Mesendoderm (in vitro differentiated cells): ENCODE data around the gene P2RX1.
A peak's percentile ranks its signal among the peaks of the same experiment; 100 is the strongest.

ENCODE experiments used
- DNase-seq: peaks from one replicate; pipeline ENCODE4 v3.0.0; 2013
- H2AK5ac ChIP-seq: 2 replicates; pipeline ENCODE4 v1.6.1; 2013; ENCODE audit warnings: low read length, inconsistent platforms
- H2BK120ac ChIP-seq: 2 replicates; pipeline ENCODE4 v1.6.1; 2013; ENCODE audit warnings: low read depth, mild to moderate bottlenecking, low read length, moderate library complexity, mixed read lengths
- H2BK15ac ChIP-seq: replicated peaks from 2 replicates; pipeline ENCODE4 v1.6.1; 2013; ENCODE audit warnings: low read depth, mild to moderate bottlenecking, moderate library complexity
- H2BK5ac ChIP-seq: 2 replicates; pipeline ENCODE4 v1.6.1; 2013; ENCODE audit warnings: low read length, inconsistent platforms
- H3K18ac ChIP-seq: 2 replicates; pipeline ENCODE4 v1.6.1; 2013; ENCODE audit warnings: mild to moderate bottlenecking, low read length, mixed read lengths
- H3K23ac ChIP-seq: one replicate; pipeline ENCODE4 v1.6.1; 2013; ENCODE audit warnings: low read length
- H3K27ac ChIP-seq: 2 replicates; pipeline ENCODE4 v1.5.1; 2013; ENCODE audit warnings: low read depth, mild to moderate bottlenecking, inconsistent platforms, low read length, moderate library complexity
- H3K27me3 ChIP-seq: 2 replicates; pipeline ENCODE4 v1.6.1; 2013; ENCODE audit warnings: low read length, control low read depth, mild to moderate bottlenecking, inconsistent platforms; ENCODE audit not compliant: insufficient read depth, poor library complexity
- H3K36me3 ChIP-seq: 2 replicates; pipeline ENCODE4 v1.6.1; 2013; ENCODE audit warnings: low read length, inconsistent platforms; ENCODE audit not compliant: control insufficient read depth, insufficient read depth
- H3K4ac ChIP-seq: one replicate; pipeline ENCODE4 v1.6.1; 2013; ENCODE audit warnings: low read depth, mild to moderate bottlenecking, low read length, moderate library complexity
- H3K4me1 ChIP-seq: 2 replicates; pipeline ENCODE4 v1.6.1; 2013; ENCODE audit warnings: low read depth, low read length, inconsistent platforms; ENCODE audit not compliant: control insufficient read depth
- H3K4me2 ChIP-seq: 2 replicates; pipeline ENCODE4 v1.6.1; 2013; ENCODE audit warnings: low read length
- H3K4me3 ChIP-seq: 2 replicates; pipeline ENCODE4 v1.5.1; 2013; ENCODE audit warnings: mild to moderate bottlenecking, low read length
- H3K56ac ChIP-seq: one replicate; pipeline ENCODE4 v1.6.1; 2013; ENCODE audit warnings: low read length
- H3K79me1 ChIP-seq: 2 replicates; pipeline ENCODE4 v1.6.1; 2013; ENCODE audit warnings: low read length, inconsistent platforms
- H3K79me2 ChIP-seq: 2 replicates; pipeline ENCODE4 v1.6.1; 2013; ENCODE audit warnings: mild to moderate bottlenecking, low read length; ENCODE audit not compliant: control insufficient read depth, insufficient read depth
- H3K9ac ChIP-seq: 2 replicates; pipeline ENCODE4 v1.6.1; 2013; ENCODE audit warnings: low read length, inconsistent platforms
- H4K5ac ChIP-seq: one replicate; pipeline ENCODE4 v1.6.1; 2013; ENCODE audit warnings: low read length
- H4K8ac ChIP-seq: one replicate; pipeline ENCODE4 v1.6.1; 2013; ENCODE audit warnings: low read depth, mild to moderate bottlenecking, control low read depth, low read length, moderate library complexity
- WGBS: extraction: QIAGEN DNeasy Blood & Tissue Kit; methylation state at CpG from one replicate; pipeline ENCODE4 v1.1.7; 2013; ENCODE audit warnings: low lambda C conversion rate, missing lambda C conversion rate; ENCODE audit not compliant: insufficient coverage; ENCODE audit errors: extremely low coverage; 5-methylcytosine and 5-hydroxymethylcytosine counted together

The P2RX1 gene

DNA sequence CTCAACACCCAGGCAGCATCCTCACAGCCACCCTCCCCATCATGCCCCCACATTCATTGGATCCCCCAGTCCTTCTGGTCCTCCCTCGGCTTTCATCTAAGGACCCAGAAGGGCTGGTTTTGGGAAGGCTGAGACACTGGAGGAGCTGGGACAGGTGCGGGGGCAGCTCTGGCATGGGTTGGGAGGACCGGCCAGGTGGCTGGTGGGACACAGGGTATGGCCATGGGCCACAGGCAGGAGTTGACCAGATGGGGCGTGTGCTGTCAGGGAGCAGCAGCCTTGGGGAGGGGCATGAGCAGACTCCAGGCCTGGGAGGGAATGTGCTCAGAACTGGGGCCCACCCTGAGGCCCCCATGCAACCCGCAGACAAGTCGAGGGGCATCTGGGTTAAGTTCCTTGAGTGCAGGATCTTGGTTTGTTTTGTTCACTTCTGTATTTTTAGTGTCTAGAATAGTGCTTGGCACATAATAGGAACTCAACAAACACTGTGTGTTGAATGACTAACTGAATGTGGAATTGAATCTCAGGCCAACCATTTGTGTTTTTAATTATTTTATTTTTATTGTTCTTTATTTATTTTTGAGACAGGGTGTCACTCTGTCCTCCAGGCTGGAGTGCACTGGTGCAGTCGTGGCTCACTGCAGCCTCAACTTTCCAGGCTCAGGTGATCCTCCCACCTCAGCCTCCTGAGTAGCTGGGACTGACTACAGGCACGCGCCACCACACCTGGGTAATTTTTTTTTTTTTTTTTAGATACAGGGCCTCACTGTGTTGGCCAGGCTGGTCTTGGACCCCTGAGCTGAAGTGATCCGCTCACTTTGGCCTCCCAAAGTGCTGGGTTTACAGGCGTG lies 5.6 kb downstream of the P2RX1 start:
- H3K27ac ChIP-seq = no peak overlapping the region
- no peak overlapping the region for H3K9ac ChIP-seq
- no peak overlapping the region for H2BK120ac ChIP-seq
- no peak overlapping the region for H2BK5ac ChIP-seq
- H3K4ac ChIP-seq = no peak overlapping the region
- no peaks in the 10 kb centered on the region for H3K79me2 ChIP-seq
- H3K18ac ChIP-seq = no peak overlapping the region
- H3K36me3 ChIP-seq = no peaks in the 10 kb centered on the region
- H4K5ac ChIP-seq = no peak overlapping the region
- H2BK15ac ChIP-seq = no peak overlapping the region
- H4K8ac ChIP-seq = no peak overlapping the region
- no peaks in the 10 kb centered on the region for H3K79me1 ChIP-seq
- no peak overlapping the region for H3K56ac ChIP-seq
- no peak overlapping the region for H2AK5ac ChIP-seq
- H3K4me1 ChIP-seq = no peaks in the 10 kb centered on the region
- no peaks in the 10 kb centered on the region for H3K27me3 ChIP-seq
- no peak overlapping the region for H3K4me3 ChIP-seq
- no peak overlapping the region for H3K4me2 ChIP-seq
- no peak for DNase-seq
- H3K23ac ChIP-seq = no peak overlapping the region
- WGBS = no CpG with 5 or more reads among the region's 11 CpGs

DNA sequence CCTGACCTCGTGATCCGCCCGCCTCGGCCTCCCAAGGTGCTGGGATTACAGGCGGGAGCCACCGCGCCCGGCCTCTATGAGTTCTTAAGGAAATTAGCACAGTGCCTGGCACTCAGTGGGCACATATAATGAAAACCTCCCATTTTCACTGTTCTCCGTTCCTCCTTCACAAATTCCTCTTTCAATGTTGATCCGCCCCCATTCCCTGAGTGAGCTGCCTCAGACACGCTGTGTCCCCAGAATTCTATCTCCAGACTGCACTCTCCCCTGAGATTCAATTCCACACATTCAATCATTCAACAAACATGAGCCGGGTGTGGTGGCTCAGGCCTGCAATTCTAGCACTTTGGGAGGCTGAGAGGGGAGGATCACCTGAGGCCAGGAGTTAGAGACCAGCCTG lies 7.0 kb downstream of the P2RX1 start:
- Histone ChIP-seq H3K4me1 (no peaks in the 10 kb centered on the region), H3K79me1 (no peaks in the 10 kb centered on the region), H3K27ac (no peak overlapping the region), H4K5ac (no peak overlapping the region), H3K9ac (no peak overlapping the region), H3K4me2 (no peak overlapping the region), H3K56ac (no peak overlapping the region), H3K4ac (no peak overlapping the region), H3K36me3 (no peaks in the 10 kb centered on the region), H3K18ac (no peak overlapping the region), H2AK5ac (no peak overlapping the region), H2BK15ac (no peak overlapping the region), H3K27me3 (no peaks in the 10 kb centered on the region), H3K23ac (no peak overlapping the region), H2BK120ac (no peak overlapping the region), H4K8ac (no peak overlapping the region), H3K79me2 (no peaks in the 10 kb centered on the region), H2BK5ac (no peak overlapping the region), H3K4me3 (no peak overlapping the region)
- no peak for DNase-seq
- no CpG with 5 or more reads among the region's 12 CpGs for WGBS

DNA sequence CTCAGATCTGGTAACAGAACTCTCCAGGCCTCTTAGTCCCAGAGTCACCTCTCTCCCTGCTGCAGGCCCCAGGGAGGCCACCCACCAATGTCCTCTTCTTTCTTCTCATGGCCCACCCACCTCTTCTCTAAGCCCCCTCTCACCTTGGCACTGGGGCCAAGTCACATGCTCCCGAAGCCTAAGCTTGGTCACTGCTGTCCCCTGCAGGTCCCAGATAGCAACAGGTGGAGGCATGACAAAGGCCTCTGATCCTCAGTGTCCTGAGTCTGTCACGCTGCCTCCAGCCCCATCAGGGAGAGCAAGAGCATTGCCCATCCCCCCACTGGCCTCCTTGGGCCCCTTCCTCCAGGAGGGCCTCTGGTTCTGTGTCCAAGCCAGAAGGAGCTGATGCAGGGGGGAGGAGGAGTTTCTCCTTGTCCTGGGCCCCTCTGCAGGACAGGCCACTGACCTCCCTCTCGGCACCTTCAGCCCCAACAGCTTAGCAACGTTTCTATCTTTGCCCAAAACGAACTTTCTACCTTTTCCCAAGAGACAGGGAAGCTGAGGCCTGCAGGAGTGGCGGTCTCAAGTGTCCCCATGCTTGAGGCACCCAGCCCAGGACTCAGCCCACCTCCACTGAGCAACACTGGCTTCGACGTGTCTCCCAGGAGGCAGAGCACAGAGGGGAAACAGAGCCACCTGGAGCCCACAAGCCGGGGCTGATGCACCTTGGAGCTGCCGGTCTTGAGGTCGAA lies 8.6 kb downstream of the P2RX1 start:
- DNase-seq = peak; percentile 71
- H3K4me3 ChIP-seq = no peak overlapping the region
- H4K5ac ChIP-seq = no peak overlapping the region
- H3K23ac ChIP-seq = no peak overlapping the region
- WGBS = no CpG with 5 or more reads among the region's 11 CpGs
- no peak overlapping the region for H3K27ac ChIP-seq
- H3K4me2 ChIP-seq = no peak overlapping the region
- no peak overlapping the region for H3K4ac ChIP-seq
- H3K56ac ChIP-seq = peak overlapping the region; percentile 7
- H3K4me1 ChIP-seq = peaks cover 1% of the 10 kb centered on the region
- H3K79me1 ChIP-seq = no peaks in the 10 kb centered on the region
- H3K27me3 ChIP-seq = no peaks in the 10 kb centered on the region
- no peak overlapping the region for H4K8ac ChIP-seq
- no peak overlapping the region for H2BK5ac ChIP-seq
- H3K18ac ChIP-seq = no peak overlapping the region
- no peak overlapping the region for H3K9ac ChIP-seq
- H2AK5ac ChIP-seq = no peak overlapping the region
- no peak overlapping the region for H2BK120ac ChIP-seq
- no peaks in the 10 kb centered on the region for H3K36me3 ChIP-seq
- H3K79me2 ChIP-seq = no peaks in the 10 kb centered on the region
- H2BK15ac ChIP-seq = no peak overlapping the region

DNA sequence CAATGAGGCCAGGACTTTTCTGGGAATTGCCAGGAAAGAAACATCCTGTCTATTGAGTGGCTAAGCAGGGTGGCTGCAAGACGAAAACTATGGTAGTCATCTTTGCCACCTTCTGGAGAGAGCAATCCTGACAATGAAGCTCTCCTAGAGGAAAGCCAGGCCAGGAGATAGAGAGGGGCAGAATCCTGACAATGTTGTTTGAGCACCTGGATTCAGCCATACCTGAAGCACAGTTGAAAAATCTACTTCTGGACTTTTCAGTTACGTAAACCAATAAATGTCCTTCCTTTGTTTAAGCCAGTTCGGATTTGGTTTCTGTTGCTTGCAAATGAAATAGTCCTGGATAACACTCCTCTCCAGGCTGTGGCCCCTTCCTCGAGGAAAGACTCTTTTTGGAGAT lies 9.4 kb downstream of the P2RX1 start:
- no peaks in the 10 kb centered on the region for H3K36me3 ChIP-seq
- no peak overlapping the region for H4K8ac ChIP-seq
- H3K9ac ChIP-seq = no peak overlapping the region
- no peak overlapping the region for H3K4me2 ChIP-seq
- WGBS = no CpG with 5 or more reads among the region's 4 CpGs
- H3K4me3 ChIP-seq = no peak overlapping the region
- no peak overlapping the region for H3K23ac ChIP-seq
- no peak overlapping the region for H2BK5ac ChIP-seq
- DNase-seq = no peak
- H3K27ac ChIP-seq = no peak overlapping the region
- no peak overlapping the region for H2BK15ac ChIP-seq
- no peak overlapping the region for H4K5ac ChIP-seq
- H3K79me2 ChIP-seq = no peaks in the 10 kb centered on the region
- H3K18ac ChIP-seq = no peak overlapping the region
- H3K4ac ChIP-seq = no peak overlapping the region
- no peak overlapping the region for H3K56ac ChIP-seq
- no peaks in the 10 kb centered on the region for H3K79me1 ChIP-seq
- H2BK120ac ChIP-seq = no peak overlapping the region
- H3K27me3 ChIP-seq = no peaks in the 10 kb centered on the region
- no peak overlapping the region for H2AK5ac ChIP-seq
- peaks cover 1% of the 10 kb centered on the region for H3K4me1 ChIP-seq

DNA sequence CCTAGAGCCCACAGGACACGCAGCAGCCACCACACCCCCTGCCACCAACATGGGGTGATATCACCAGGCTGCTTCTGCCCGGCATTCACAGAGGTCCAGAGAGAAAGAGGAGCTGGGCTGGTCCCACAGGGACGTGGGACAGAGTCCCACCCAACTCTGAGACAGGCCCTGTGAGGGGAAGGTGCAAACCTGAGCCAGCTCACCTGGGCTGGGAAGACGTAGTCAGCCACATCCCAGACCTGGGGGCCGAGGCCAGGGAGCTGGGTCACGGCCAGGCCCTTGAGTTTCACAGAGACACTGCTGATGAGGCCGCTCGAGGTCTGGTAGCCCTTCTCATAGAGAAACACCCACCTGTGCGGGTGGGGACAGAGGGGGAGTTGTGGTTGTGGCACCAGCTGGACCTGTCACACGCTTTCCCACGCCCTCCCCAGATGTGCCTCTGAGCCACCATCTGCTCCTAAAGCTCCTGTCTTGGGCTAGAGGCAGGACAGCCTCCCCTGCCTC lies 11.2 kb downstream of the P2RX1 start:
- WGBS = no CpG with 5 or more reads among the region's 11 CpGs
- H2AK5ac ChIP-seq = no peak overlapping the region
- DNase-seq = no peak
- no peak overlapping the region for H2BK5ac ChIP-seq
- no peak overlapping the region for H4K8ac ChIP-seq
- H3K9ac ChIP-seq = no peak overlapping the region
- no peak overlapping the region for H3K23ac ChIP-seq
- no peak overlapping the region for H3K56ac ChIP-seq
- no peak overlapping the region for H2BK15ac ChIP-seq
- H2BK120ac ChIP-seq = no peak overlapping the region
- H3K27ac ChIP-seq = no peak overlapping the region
- no peak overlapping the region for H3K4ac ChIP-seq
- no peak overlapping the region for H3K4me2 ChIP-seq
- H4K5ac ChIP-seq = no peak overlapping the region
- H3K4me3 ChIP-seq = no peak overlapping the region
- H3K4me1 ChIP-seq = peaks cover 1% of the 10 kb centered on the region
- H3K36me3 ChIP-seq = no peaks in the 10 kb centered on the region
- no peaks in the 10 kb centered on the region for H3K27me3 ChIP-seq
- no peaks in the 10 kb centered on the region for H3K79me2 ChIP-seq
- H3K18ac ChIP-seq = no peak overlapping the region
- H3K79me1 ChIP-seq = no peaks in the 10 kb centered on the region
